ENCODE data around the gene LVRN. TPM values are rescaled to one million over a fixed set of nuclear protein-coding genes. Genes with fewer than 3 reads are reported as not detected.

Gene LVRN
- total RNA-seq, 2 donors from 2014 or later, result 0.19 to 0.39 TPM

DNA sequence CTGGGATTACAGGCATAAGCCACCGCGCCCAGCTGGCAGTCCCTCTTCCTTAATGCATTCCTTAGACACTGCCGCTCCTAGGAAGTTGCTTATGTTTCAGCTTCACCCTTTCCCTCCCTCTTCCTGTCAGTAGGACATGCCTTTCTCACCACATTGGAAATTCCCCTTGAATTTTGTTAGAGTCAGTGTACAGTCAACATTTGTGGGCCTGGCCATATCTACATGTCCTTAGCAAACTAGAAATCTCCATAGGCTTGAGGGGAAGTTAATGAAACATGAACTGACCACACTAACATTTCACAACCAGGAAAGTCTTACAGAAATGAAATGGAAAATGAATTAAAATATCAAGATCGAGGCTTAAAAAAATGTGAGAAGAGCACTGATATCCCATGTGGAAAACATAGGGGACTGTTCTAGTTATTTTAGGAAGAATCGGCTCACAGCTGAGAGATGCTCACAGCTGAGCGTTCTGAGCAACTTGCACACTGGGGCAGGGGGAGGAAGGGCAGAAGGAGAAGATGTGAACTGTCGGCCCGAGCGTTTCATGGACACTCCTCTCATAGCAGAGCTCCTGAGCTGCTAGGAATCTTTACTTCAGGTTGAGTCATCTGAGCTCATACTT, 21.1 kb upstream of the LVRN start:
- H3K27ac ChIP-seq, result no peak overlapping the region
- H3K27me3 ChIP-seq, result no peaks in the 10 kb centered on the region
- H3K4me1 ChIP-seq, result no peaks in the 10 kb centered on the region
- H3K4me3 ChIP-seq, result no peak overlapping the region
- TF ChIP-seq, protein P1, sequence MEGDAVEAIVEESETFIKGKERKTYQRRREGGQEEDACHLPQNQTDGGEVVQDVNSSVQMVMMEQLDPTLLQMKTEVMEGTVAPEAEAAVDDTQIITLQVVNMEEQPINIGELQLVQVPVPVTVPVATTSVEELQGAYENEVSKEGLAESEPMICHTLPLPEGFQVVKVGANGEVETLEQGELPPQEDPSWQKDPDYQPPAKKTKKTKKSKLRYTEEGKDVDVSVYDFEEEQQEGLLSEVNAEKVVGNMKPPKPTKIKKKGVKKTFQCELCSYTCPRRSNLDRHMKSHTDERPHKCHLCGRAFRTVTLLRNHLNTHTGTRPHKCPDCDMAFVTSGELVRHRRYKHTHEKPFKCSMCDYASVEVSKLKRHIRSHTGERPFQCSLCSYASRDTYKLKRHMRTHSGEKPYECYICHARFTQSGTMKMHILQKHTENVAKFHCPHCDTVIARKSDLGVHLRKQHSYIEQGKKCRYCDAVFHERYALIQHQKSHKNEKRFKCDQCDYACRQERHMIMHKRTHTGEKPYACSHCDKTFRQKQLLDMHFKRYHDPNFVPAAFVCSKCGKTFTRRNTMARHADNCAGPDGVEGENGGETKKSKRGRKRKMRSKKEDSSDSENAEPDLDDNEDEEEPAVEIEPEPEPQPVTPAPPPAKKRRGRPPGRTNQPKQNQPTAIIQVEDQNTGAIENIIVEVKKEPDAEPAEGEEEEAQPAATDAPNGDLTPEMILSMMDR (IDR thresholded peaks at IDR 0.05), result no peak
- DNase-seq (ENCODE audit: low spot score), result no peak
- no peaks in the 10 kb centered on the region for H3K36me3 ChIP-seq
- peaks cover 0 to 5% of the 10 kb centered on the region in 2 donors for H3K9me3 ChIP-seq

DNA sequence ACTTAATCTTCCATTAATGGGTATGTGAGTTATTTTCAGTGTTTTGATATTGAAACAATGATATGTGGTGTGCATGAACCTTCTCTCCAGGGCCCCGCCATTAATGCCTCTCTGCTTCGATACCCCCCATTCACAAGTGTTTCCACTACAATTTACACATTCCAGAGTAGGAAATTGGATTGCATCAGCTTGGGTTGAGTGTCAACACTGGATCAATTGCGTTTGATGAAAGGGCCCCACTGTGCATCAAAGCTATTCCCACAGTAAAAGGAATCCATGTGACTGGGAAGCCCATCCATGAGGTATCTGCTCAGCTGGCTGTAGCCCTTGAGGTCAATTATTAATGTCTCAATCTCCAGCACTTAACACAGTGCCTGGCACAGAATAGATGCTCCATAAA, 17.8 kb upstream of the LVRN start:
- no peak overlapping the region for H3K27ac ChIP-seq
- H3K9me3 ChIP-seq, result peaks cover 0 to 5% of the 10 kb centered on the region in 2 donors
- DNase-seq (ENCODE audit: low spot score), result no peak
- no peaks in the 10 kb centered on the region for H3K36me3 ChIP-seq
- TF ChIP-seq, protein P1 (IDR thresholded peaks at IDR 0.05), result no peak
- H3K4me3 ChIP-seq, result no peak overlapping the region
- no peaks in the 10 kb centered on the region for H3K4me1 ChIP-seq
- no peaks in the 10 kb centered on the region for H3K27me3 ChIP-seq

DNA sequence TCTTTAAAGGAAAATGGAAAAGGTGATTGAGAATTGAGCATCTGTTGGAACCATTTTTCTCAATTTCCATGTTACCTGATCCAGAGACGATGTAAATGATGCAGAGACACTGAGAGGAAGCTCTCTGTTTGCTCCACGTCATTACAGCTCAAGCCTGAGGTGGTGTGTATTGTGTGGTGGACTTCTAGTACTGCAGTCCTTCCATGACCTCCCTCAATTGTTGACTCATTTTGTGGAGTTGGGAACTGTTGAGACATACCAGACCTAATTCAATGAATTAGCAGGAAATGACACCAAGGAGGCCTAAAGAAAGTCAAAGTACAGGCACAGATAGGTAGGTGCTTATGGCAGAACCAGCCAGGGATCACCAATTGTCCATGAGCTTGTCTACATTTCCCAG, 15.6 kb upstream of the LVRN start:
- Histone ChIP-seq H3K36me3 (no peaks in the 10 kb centered on the region), H3K4me1 (no peaks in the 10 kb centered on the region), H3K4me3 (no peak overlapping the region), H3K27me3 (no peaks in the 10 kb centered on the region), H3K27ac (no peak overlapping the region), H3K9me3 (peaks cover 0 to 5% of the 10 kb centered on the region in 2 donors)
- DNase-seq (ENCODE audit: low spot score), result no peak
- TF ChIP-seq, protein P1 (IDR thresholded peaks at IDR 0.05), result no peak

GRCh38 chr5:115947260-115947659, 15.0 kb upstream of the LVRN start:
- Histone ChIP-seq H3K27me3 (no peaks in the 10 kb centered on the region), H3K27ac (no peak overlapping the region), H3K4me3 (no peak overlapping the region), H3K9me3 (peaks cover 0 to 4% of the 10 kb centered on the region in 2 donors), H3K4me1 (no peaks in the 10 kb centered on the region), H3K36me3 (no peaks in the 10 kb centered on the region)
- DNase-seq (ENCODE audit: low spot score), result no peak
- TF ChIP-seq, protein P1 (IDR thresholded peaks at IDR 0.05), result no peak

DNA sequence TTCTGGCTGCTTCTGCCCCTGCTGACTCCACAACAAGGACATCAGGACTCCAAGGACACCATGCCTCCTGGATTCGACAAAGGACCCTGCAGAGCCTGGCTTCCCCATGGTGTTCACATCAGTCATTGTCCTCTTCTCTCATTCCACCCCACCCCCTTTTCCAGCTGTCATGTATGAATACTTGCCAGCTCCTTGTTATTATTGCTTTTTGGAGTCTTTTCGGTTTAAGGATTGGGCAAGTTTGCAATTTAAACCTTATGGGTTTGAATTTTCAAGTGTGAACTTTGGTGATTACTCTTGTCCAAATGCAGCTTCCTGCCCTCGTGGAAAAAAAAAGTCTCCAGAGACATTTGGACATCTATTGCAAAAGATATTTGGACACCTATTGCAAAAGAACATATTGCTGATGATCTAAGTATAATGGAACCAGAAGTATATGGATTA, 14.2 kb upstream of the LVRN start:
- Histone ChIP-seq H3K9me3 (no peaks in the 10 kb centered on the region), H3K27me3 (no peaks in the 10 kb centered on the region), H3K4me3 (no peak overlapping the region), H3K36me3 (no peaks in the 10 kb centered on the region), H3K27ac (no peak overlapping the region), H3K4me1 (no peaks in the 10 kb centered on the region)
- DNase-seq (ENCODE audit: low spot score), result no peak
- TF ChIP-seq, protein P1 (IDR thresholded peaks at IDR 0.05), result no peak

GRCh38 chr5:115949096-115949495, 13.2 kb upstream of the LVRN start:
- Histone ChIP-seq H3K4me3 (no peak overlapping the region), H3K9me3 (no peaks in the 10 kb centered on the region), H3K4me1 (no peaks in the 10 kb centered on the region), H3K27me3 (no peaks in the 10 kb centered on the region), H3K36me3 (no peaks in the 10 kb centered on the region), H3K27ac (no peak overlapping the region)
- TF ChIP-seq, protein P1 (IDR thresholded peaks at IDR 0.05), result no peak
- DNase-seq (ENCODE audit: low spot score), result no peak

Data from right atrium auricular region (tissue), 2 donors.